ENCODE data around the gene TMEM242. TPM values are rescaled to one million over a fixed set of nuclear protein-coding genes. Genes with fewer than 3 reads are reported as not detected.
A peak's percentile ranks its signal among the peaks of the same experiment; 100 is the strongest.

Gene TMEM242
- 10 to 100 TPM; 10.8 to 11.9 TPM for total RNA-seq

GRCh38 chr6:157323255-157323965 is at the start of gene TMEM242:
Gene TMEM242 (minus strand): TSS chr6:157323519. CDS start chr6:157323499, 20 bp downstream.
- H3K4me1 ChIP-seq, result peaks cover 8% of the 10 kb centered on the region
- H3K9ac ChIP-seq (ENCODE audit: low read depth in 2 of 2, low read length in 2 of 2), result peak within 1 kb of the TSS; percentile 75 to 90
- peak within 1 kb of the TSS; percentile 86 for H3K27ac ChIP-seq
- intact Hi-C loops (cut with DNase I), result loop anchor here (5.0 kb wide), 2 partner anchors 54 to 274 kb away; no protein-coding TSS in a partner anchor
- no peaks in the 10 kb centered on the region for H3K9me3 ChIP-seq
- no peaks in the 10 kb centered on the region for H3K27me3 ChIP-seq
- no peak for TF ChIP-seq CTCF (IDR thresholded peaks at IDR 0.05)
- DNase-seq, result peak; percentile 94
- H3K4me3 ChIP-seq, result peak within 1 kb of the TSS; percentile 72
- no peaks in the 10 kb centered on the region for H3K36me3 ChIP-seq

GRCh38 chr6:157372501-157373280 is 49.4 kb upstream of the TMEM242 start:
- Histone ChIP-seq H3K9me3 (no peaks in the 10 kb centered on the region), H3K9ac (ENCODE audit: low read depth in 2 of 2, low read length in 2 of 2) (no peak overlapping the region), H3K27ac (no peak overlapping the region), H3K36me3 (no peaks in the 10 kb centered on the region), H3K4me3 (no peak overlapping the region), H3K27me3 (no peaks in the 10 kb centered on the region), H3K4me1 (no peaks in the 10 kb centered on the region)
- intact Hi-C loops (cut with DNase I), result no loop called here
- no peak for DNase-seq
- no peak for TF ChIP-seq CTCF (IDR thresholded peaks at IDR 0.05)

DNA sequence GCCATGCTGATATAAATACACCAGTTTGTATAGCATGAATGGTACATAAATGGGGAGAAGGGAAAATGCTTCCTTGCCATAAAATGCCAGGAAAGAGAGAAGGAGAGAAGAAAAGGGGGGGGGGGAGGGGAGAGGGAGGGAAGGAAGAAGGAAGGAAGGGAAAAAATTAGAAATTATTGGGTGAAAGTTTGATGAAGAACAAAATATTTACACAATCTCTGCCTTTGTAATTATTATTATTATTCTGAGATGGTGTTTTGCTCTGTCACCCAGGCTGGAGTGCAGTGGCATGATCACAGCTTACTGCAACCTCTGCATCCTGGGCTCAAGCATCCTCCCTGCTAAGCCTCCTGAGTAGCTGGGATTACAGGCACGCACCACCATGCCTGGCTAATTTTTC is 47.4 kb upstream of the TMEM242 start:
- Histone ChIP-seq H3K36me3 (no peaks in the 10 kb centered on the region), H3K27ac (no peak overlapping the region), H3K27me3 (no peaks in the 10 kb centered on the region), H3K9me3 (no peaks in the 10 kb centered on the region), H3K4me3 (no peak overlapping the region), H3K4me1 (no peaks in the 10 kb centered on the region), H3K9ac (ENCODE audit: low read depth in 2 of 2, low read length in 2 of 2) (no peak overlapping the region)
- intact Hi-C loops (cut with DNase I), result no loop called here
- no peak for TF ChIP-seq CTCF (IDR thresholded peaks at IDR 0.05)
- DNase-seq, result no peak

DNA sequence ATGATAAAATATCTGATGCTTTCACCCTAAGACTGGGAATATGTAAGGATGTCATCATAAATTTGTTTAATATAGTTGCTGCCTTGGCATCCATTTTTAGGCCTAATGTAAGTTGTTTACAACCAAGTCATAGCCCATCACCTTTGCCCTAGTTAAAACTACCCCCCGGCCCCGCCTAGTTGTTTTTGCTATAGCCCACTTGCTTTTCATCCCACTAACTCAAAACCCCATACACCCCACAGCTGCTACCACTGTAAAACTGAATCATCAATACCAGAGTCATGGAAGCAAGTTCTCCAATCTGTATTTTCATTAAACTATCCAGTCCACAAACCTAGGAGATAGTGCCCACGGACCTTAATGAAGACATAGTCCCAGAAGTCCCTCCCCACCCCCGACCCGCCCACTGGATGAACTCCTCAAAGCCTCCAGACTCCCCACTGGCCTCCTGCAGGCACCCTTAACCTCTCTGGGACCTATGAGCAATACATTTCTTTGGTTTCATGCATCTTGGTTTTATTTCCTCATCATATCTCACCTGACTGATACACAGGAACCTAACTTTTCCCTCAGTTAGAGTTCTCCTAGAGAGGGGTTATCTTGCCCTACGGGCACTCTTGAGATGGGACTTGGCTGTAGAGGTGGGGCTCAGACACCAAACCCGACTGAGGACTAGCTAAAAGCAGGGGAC is 45.2 kb upstream of the TMEM242 start:
- no peak for TF ChIP-seq CTCF (IDR thresholded peaks at IDR 0.05)
- no peak for DNase-seq
- no peak overlapping the region for H3K9ac ChIP-seq (ENCODE audit: low read depth in 2 of 2, low read length in 2 of 2)
- no peaks in the 10 kb centered on the region for H3K27me3 ChIP-seq
- no peaks in the 10 kb centered on the region for H3K9me3 ChIP-seq
- no peak overlapping the region for H3K27ac ChIP-seq
- H3K4me3 ChIP-seq, result no peak overlapping the region
- no peaks in the 10 kb centered on the region for H3K4me1 ChIP-seq
- intact Hi-C loops (cut with DNase I), result no loop called here
- no peaks in the 10 kb centered on the region for H3K36me3 ChIP-seq

GRCh38 chr6:157366648-157367047 is 43.3 kb upstream of the TMEM242 start:
- TF ChIP-seq CTCF (IDR thresholded peaks at IDR 0.05), result no peak
- Histone ChIP-seq H3K9ac (ENCODE audit: low read depth in 2 of 2, low read length in 2 of 2) (no peak overlapping the region), H3K27me3 (no peaks in the 10 kb centered on the region), H3K4me3 (no peak overlapping the region), H3K4me1 (no peaks in the 10 kb centered on the region), H3K36me3 (no peaks in the 10 kb centered on the region), H3K27ac (no peak overlapping the region), H3K9me3 (no peaks in the 10 kb centered on the region)
- no peak for DNase-seq
- intact Hi-C loops (cut with DNase I), result no loop called here
